Peyer's patch (tissue), 4 donors: ENCODE measurements around the gene SLC25A3.

Source experiments
- POLR2A ChIP-seq, 2 donors: fragments of 450-650 bp; IDR thresholded peaks; one replicate each; pipeline ENCODE4 v1.5.1; 2017; ENCODE audit warnings: antibody characterized with exemption in 2 of 2, mild to moderate bottlenecking in 2 of 2, moderate library complexity in 2 of 2
- TF ChIP-seq, protein P1 (sequence below), 6 experiments: fragments of 450-650 bp in 4 of 6; fragments of 200-600 bp in 2 of 6; sonication (generic) in 1 of 6; IDR thresholded peaks; one replicate each; pipeline ENCODE4 v1.5.1; 2017 to 2019; ENCODE audit warnings: antibody characterized with exemption in 6 of 6, mild to moderate bottlenecking in 3 of 6, moderate library complexity in 1 of 6

DNA sequence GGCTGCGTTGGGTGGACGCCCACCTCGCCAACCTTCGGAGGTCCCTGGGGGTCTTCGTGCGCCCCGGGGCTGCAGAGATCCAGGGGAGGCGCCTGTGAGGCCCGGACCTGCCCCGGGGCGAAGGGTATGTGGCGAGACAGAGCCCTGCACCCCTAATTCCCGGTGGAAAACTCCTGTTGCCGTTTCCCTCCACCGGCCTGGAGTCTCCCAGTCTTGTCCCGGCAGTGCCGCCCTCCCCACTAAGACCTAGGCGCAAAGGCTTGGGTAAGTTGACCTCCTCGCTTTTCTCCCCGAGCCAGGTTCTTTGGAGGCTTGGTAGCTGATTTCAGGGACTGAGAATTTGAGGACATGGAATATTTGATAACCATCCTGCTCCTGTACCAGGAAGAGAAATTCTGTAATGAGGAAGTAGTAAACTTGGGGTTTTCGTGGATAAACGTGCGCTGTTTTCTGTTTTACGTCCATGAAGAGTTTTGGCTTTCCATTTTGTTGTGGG is 52.1 kb downstream of the SLC25A3 start:
- TF ChIP-seq, protein P1, sequence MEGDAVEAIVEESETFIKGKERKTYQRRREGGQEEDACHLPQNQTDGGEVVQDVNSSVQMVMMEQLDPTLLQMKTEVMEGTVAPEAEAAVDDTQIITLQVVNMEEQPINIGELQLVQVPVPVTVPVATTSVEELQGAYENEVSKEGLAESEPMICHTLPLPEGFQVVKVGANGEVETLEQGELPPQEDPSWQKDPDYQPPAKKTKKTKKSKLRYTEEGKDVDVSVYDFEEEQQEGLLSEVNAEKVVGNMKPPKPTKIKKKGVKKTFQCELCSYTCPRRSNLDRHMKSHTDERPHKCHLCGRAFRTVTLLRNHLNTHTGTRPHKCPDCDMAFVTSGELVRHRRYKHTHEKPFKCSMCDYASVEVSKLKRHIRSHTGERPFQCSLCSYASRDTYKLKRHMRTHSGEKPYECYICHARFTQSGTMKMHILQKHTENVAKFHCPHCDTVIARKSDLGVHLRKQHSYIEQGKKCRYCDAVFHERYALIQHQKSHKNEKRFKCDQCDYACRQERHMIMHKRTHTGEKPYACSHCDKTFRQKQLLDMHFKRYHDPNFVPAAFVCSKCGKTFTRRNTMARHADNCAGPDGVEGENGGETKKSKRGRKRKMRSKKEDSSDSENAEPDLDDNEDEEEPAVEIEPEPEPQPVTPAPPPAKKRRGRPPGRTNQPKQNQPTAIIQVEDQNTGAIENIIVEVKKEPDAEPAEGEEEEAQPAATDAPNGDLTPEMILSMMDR (IDR thresholded peaks at IDR 0.05): no peak
- no peak for TF ChIP-seq POLR2A (IDR thresholded peaks at IDR 0.05)
